ENCODE data around the gene PTK7.

The PTK7 gene

GRCh38 chr6:43180985-43181384 lies 104.9 kb downstream of the PTK7 start:
- no peak for DNase-seq (ENCODE audit: low read depth in 2 of 2)

GRCh38 chr6:43181621-43181941 lies 105.5 kb downstream of the PTK7 start:
- no peak for DNase-seq (ENCODE audit: low read depth in 2 of 2)

- peak; percentile 64 to 79 for DNase-seq (ENCODE audit: low read depth in 2 of 2)
Measured at GRCh38 chr6:43181942-43182860, 106.1 kb downstream of the PTK7 start, which contains the start of gene CUL9. Gene CUL9, plus strand, starts transcription at chr6:43182196. Its CDS starts 2,115 bp downstream, at chr6:43184311.

GRCh38 chr6:43183441-43183840 lies 107.3 kb downstream of the PTK7 start:
- DNase-seq (ENCODE audit: low read depth in 2 of 2) = no peak

GRCh38 chr6:43184268-43184985 lies 108.3 kb downstream of the PTK7 start:
- no peak for DNase-seq (ENCODE audit: low read depth in 2 of 2)

GRCh38 chr6:43185391-43185985 lies 109.4 kb downstream of the PTK7 start:
- no peak for DNase-seq (ENCODE audit: low read depth in 2 of 2)

GRCh38 chr6:43186019-43186418 lies 109.9 kb downstream of the PTK7 start:
- DNase-seq (ENCODE audit: low read depth in 2 of 2) = no peak

- no peak for DNase-seq (ENCODE audit: low read depth in 2 of 2)
Measured at GRCh38 chr6:43186706-43187105, 110.6 kb downstream of the PTK7 start.

GRCh38 chr6:43187821-43188220 lies 111.7 kb downstream of the PTK7 start:
- DNase-seq (ENCODE audit: low read depth in 2 of 2) = no peak

- no peak for DNase-seq (ENCODE audit: low read depth in 2 of 2)
Measured at GRCh38 chr6:43188426-43188825, 112.3 kb downstream of the PTK7 start.

- DNase-seq (ENCODE audit: low read depth in 2 of 2) = no peak
Measured at GRCh38 chr6:43189776-43190304, 113.7 kb downstream of the PTK7 start.

- no peak for DNase-seq (ENCODE audit: low read depth in 2 of 2)
Measured at GRCh38 chr6:43192911-43193310, 116.8 kb downstream of the PTK7 start.

- no peak for DNase-seq (ENCODE audit: low read depth in 2 of 2)
Measured at GRCh38 chr6:43193929-43194328, 117.8 kb downstream of the PTK7 start.

GRCh38 chr6:43196337-43196736 lies 120.2 kb downstream of the PTK7 start:
- DNase-seq (ENCODE audit: low read depth in 2 of 2) = no peak

GRCh38 chr6:43199912-43200311 lies 123.8 kb downstream of the PTK7 start:
- no peak for DNase-seq (ENCODE audit: low read depth in 2 of 2)

- DNase-seq (ENCODE audit: low read depth in 2 of 2) = no peak
Measured at GRCh38 chr6:43200541-43200940, 124.4 kb downstream of the PTK7 start.

GRCh38 chr6:43202451-43202850 lies 126.3 kb downstream of the PTK7 start:
- DNase-seq (ENCODE audit: low read depth in 2 of 2) = no peak

GRCh38 chr6:43203029-43203717 lies 127.1 kb downstream of the PTK7 start:
- DNase-seq (ENCODE audit: low read depth in 2 of 2) = no peak

- no peak for DNase-seq (ENCODE audit: low read depth in 2 of 2)
Measured at GRCh38 chr6:43203718-43204095, 127.6 kb downstream of the PTK7 start.

- no peak for DNase-seq (ENCODE audit: low read depth in 2 of 2)
Measured at GRCh38 chr6:43204271-43205105, 128.4 kb downstream of the PTK7 start.

GRCh38 chr6:43205849-43206248 lies 129.7 kb downstream of the PTK7 start:
- no peak for DNase-seq (ENCODE audit: low read depth in 2 of 2)
